Vagina (tissue), 2 donors: ENCODE measurements around the gene PTTG1.

ENCODE experiments used
- POLR2A ChIP-seq, 2 donors: fragments of 450-650 bp; IDR thresholded peaks; one replicate each; pipeline ENCODE4 v1.6.1; 2017; ENCODE audit warnings: antibody characterized with exemption in 2 of 2, mild to moderate bottlenecking in 2 of 2, moderate library complexity in 2 of 2
- TF ChIP-seq, protein P1 (sequence below), 3 experiments: fragments of 450-650 bp in 2 of 3; fragments of 200-600 bp in 1 of 3; sonication (generic) in 1 of 3; IDR thresholded peaks; one replicate each; pipeline ENCODE4 v1.5.1; 2017 to 2019; ENCODE audit warnings: antibody characterized with exemption in 3 of 3, mild to moderate bottlenecking in 2 of 3, moderate library complexity in 2 of 3

DNA sequence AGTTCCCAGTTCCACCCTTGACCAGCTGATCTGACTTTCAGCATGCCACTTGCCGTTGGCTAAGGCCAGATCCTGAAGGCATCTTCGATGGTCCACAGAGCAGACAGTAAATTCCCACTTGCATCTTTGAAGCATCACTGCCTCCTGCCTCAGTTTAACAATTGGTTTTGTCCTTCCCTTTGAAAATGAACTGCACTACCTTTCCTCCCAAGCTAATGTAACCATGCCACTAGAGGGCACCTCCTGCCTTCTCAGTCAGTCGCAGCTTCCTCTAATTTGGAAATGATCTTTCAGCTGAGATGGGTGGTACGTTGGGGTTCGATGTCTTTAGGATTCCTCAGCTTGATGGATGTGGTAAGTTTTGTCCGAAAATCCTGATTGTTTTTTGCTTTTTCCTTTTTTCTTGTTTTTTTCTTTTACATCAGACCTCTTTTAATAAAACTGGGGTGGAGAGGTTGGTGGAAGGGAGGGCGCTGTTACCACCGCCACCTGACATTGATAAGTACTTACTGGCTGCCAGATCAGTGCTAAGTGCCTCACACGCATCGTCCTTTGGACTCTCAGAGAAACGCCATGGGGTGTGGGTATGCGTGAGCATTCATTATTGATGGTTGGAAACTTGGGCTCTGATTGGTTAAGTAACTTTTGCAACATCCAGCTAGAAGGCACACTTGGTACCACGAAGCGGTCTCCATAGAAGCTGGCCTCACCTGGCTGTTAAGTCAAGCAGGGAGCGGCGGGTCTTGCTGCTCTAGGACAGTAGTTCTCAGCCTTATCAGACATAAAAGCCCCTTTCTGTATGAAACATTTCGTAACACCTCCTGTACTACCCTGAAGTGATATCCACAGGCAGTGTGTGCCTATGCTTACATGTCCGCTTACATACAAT lies 16.9 kb downstream of the PTTG1 start:
- TF ChIP-seq, protein P1, sequence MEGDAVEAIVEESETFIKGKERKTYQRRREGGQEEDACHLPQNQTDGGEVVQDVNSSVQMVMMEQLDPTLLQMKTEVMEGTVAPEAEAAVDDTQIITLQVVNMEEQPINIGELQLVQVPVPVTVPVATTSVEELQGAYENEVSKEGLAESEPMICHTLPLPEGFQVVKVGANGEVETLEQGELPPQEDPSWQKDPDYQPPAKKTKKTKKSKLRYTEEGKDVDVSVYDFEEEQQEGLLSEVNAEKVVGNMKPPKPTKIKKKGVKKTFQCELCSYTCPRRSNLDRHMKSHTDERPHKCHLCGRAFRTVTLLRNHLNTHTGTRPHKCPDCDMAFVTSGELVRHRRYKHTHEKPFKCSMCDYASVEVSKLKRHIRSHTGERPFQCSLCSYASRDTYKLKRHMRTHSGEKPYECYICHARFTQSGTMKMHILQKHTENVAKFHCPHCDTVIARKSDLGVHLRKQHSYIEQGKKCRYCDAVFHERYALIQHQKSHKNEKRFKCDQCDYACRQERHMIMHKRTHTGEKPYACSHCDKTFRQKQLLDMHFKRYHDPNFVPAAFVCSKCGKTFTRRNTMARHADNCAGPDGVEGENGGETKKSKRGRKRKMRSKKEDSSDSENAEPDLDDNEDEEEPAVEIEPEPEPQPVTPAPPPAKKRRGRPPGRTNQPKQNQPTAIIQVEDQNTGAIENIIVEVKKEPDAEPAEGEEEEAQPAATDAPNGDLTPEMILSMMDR (IDR thresholded peaks at IDR 0.05) = peak; percentile 21 to 50 (median 47)
- TF ChIP-seq POLR2A (IDR thresholded peaks at IDR 0.05) = no peak
